H1 (cell line): ENCODE data around the gene FSD1L. TPM values are rescaled to one million over a fixed set of nuclear protein-coding genes. Genes with fewer than 3 reads are reported as not detected.

Experiments
- CTCF ChIA-PET: fragments of 300-600 bp; sonication (Branson Sonifier 250); formaldehyde crosslinking; loops from one replicate; lab custom pipeline; 2021; ENCODE audit not compliant: partially characterized antibody; lab: Charles Lee
- POLR2A ChIA-PET: fragments of 300-600 bp; sonication (Branson Sonifier 250); formaldehyde crosslinking; loops from one replicate; lab custom pipeline; 2021; ENCODE audit warnings: inconsistent platforms; ENCODE audit not compliant: partially characterized antibody; lab: Charles Lee
- DNase-seq, 2 experiments: peaks; one replicate each; pipeline versions ENCODE4 v3.0.0 to v3.0.0-alpha.2; 2010 to 2022; ENCODE audit warnings: low spot score in 2 of 2, low read depth in 1 of 2, mixed read lengths in 1 of 2
- FAIRE-seq: peaks from 2 replicates; lab custom pipeline; 2011; peaks lifted over from hg19 to GRCh38; lab: Jason Lieb, UNC
- H2AFZ ChIP-seq: 2 replicates; pipeline ENCODE4 v1.8.1; 2012; ENCODE audit warnings: low read length, inconsistent platforms
- H2AK5ac ChIP-seq: 2 replicates; pipeline ENCODE4 v1.6.1; 2013; ENCODE audit warnings: low read depth, low read length
- H2BK120ac ChIP-seq: replicated peaks from 2 replicates; pipeline ENCODE3; 2013; ENCODE audit warnings: low read depth, low read length, inconsistent platforms
- H2BK12ac ChIP-seq: 2 replicates; pipeline ENCODE4 v1.6.1; 2013; ENCODE audit warnings: low read depth, low read length
- H2BK15ac ChIP-seq: 2 replicates; pipeline ENCODE4 v1.6.1; 2013; ENCODE audit warnings: low read length
- H2BK20ac ChIP-seq: 2 replicates; pipeline ENCODE4 v1.6.1; 2013; ENCODE audit warnings: low read length
- H2BK5ac ChIP-seq: 2 replicates; pipeline ENCODE4 v1.6.1; 2013; ENCODE audit warnings: low read depth, low read length
- H3K14ac ChIP-seq: 2 replicates; pipeline ENCODE4 v1.6.1; 2013; ENCODE audit warnings: inconsistent platforms; ENCODE audit not compliant: insufficient read length
- H3K18ac ChIP-seq: 2 replicates; pipeline ENCODE4 v1.6.1; 2013; ENCODE audit warnings: low read length; ENCODE audit errors: extremely low read depth
- H3K23ac ChIP-seq: 2 replicates; pipeline ENCODE4 v1.6.1; 2013; ENCODE audit warnings: inconsistent platforms; ENCODE audit not compliant: insufficient read length
- H3K23me2 ChIP-seq: 2 replicates; pipeline ENCODE4 v1.6.1; 2013; ENCODE audit warnings: low read depth, low read length
- H3K27ac ChIP-seq: 2 replicates; pipeline ENCODE4 v1.6.1; 2011; ENCODE audit warnings: low read depth, low read length, inconsistent platforms
- H3K27me3 ChIP-seq, 4 experiments: replicated peaks in 1 of 4; 1 replicate in 1 of 4; 2 replicates in 3 of 4; pipeline versions ENCODE4 v1.6.1 to v1.8.1; 2011 to 2013; ENCODE audit warnings: low read length in 3 of 4, mild to moderate bottlenecking in 3 of 4, inconsistent platforms in 2 of 4, mixed read lengths in 2 of 4, moderate library complexity in 1 of 4; ENCODE audit not compliant: control insufficient read depth in 3 of 4, insufficient read depth in 3 of 4; ENCODE audit errors: extremely low read depth in 1 of 4
- H3K36me3 ChIP-seq, 4 experiments: 2 replicates each; pipeline versions ENCODE4 v1.6.1 to v1.8.1; 2011 to 2013; ENCODE audit warnings: mild to moderate bottlenecking in 4 of 4, low read length in 3 of 4, moderate library complexity in 2 of 4, control low read depth in 1 of 4, inconsistent platforms in 1 of 4; ENCODE audit not compliant: insufficient read depth in 4 of 4, control insufficient read depth in 2 of 4
- H3K4ac ChIP-seq: replicated peaks from 2 replicates; pipeline ENCODE3; 2013; ENCODE audit warnings: low read length, low read depth, mixed read lengths, inconsistent platforms; ENCODE audit not compliant: insufficient read length
- H3K4me1 ChIP-seq, 4 experiments: replicated peaks in 1 of 4; 1 replicate in 1 of 4; 2 replicates in 3 of 4; pipeline versions ENCODE4 v1.6.1 to v1.8.1; 2011 to 2013; ENCODE audit warnings: low read length in 3 of 4, inconsistent platforms in 2 of 4, mixed read lengths in 1 of 4; ENCODE audit not compliant: insufficient read depth in 4 of 4, control insufficient read depth in 3 of 4
- H3K4me2 ChIP-seq, 2 experiments: 2 replicates each; pipeline versions ENCODE4 v1.6.1 to v1.8.1; 2011 to 2013; ENCODE audit warnings: low read depth in 2 of 2, low read length in 2 of 2, control low read depth in 1 of 2, inconsistent platforms in 1 of 2, mild to moderate bottlenecking in 1 of 2; ENCODE audit not compliant: insufficient read depth in 1 of 2
- H3K4me3 ChIP-seq, 4 experiments: fragments of 200-600, 300-600 bp in 1 of 4; sonication (generic), shearing (Covaris generic), sonication (Bioruptor Twin) in 1 of 4; 2 replicates each; pipeline versions ENCODE4 v1.5.1 to v1.8.1; 2011 to 2016; ENCODE audit warnings: low read length in 4 of 4, low read depth in 3 of 4, control low read depth in 2 of 4, inconsistent platforms in 2 of 4, mild to moderate bottlenecking in 2 of 4, mixed read lengths in 1 of 4, moderate library complexity in 1 of 4; ENCODE audit not compliant: insufficient read depth in 2 of 4; ENCODE audit errors: extremely low read depth in 1 of 4
- H3K56ac ChIP-seq: replicated peaks from 2 replicates; pipeline ENCODE3; 2013; ENCODE audit warnings: low read depth, mild to moderate bottlenecking, mixed read lengths, low read length, inconsistent platforms; ENCODE audit not compliant: insufficient read length
- H3K79me1 ChIP-seq: 2 replicates; pipeline ENCODE4 v1.6.1; 2013; ENCODE audit warnings: low read depth, low read length, control low read depth
- H3K79me2 ChIP-seq, 2 experiments: 2 replicates each; pipeline versions ENCODE4 v1.6.1 to v1.8.1; 2012 to 2013; ENCODE audit warnings: low read length in 2 of 2, mild to moderate bottlenecking in 2 of 2, inconsistent platforms in 1 of 2; ENCODE audit not compliant: insufficient read depth in 2 of 2, control insufficient read depth in 1 of 2
- H3K9ac ChIP-seq, 4 experiments: replicated peaks in 1 of 4; 1 replicate in 1 of 4; 2 replicates in 3 of 4; pipeline versions ENCODE4 v1.6.1 to v1.8.1; 2011 to 2013; ENCODE audit warnings: low read depth in 3 of 4, low read length in 3 of 4, control low read depth in 2 of 4, mild to moderate bottlenecking in 2 of 4, moderate library complexity in 2 of 4, inconsistent platforms in 1 of 4; ENCODE audit errors: extremely low read depth in 1 of 4
- H3K9me3 ChIP-seq, 2 experiments: 2 replicates each; pipeline versions ENCODE4 v1.6.1 to v1.8.1; 2012 to 2013; ENCODE audit warnings: mild to moderate bottlenecking in 2 of 2, moderate library complexity in 2 of 2, control low read depth in 1 of 2, inconsistent platforms in 1 of 2, low read depth in 1 of 2, low read length in 1 of 2, mixed read lengths in 1 of 2; ENCODE audit not compliant: insufficient read depth in 2 of 2
- H4K20me1 ChIP-seq, 2 experiments: replicated peaks in 1 of 2; 2 replicates each; pipeline versions ENCODE3 to v1.8.1; 2011 to 2013; ENCODE audit warnings: inconsistent platforms in 2 of 2, low read length in 2 of 2, mild to moderate bottlenecking in 1 of 2; ENCODE audit not compliant: insufficient read depth in 2 of 2, control insufficient read depth in 1 of 2
- H4K5ac ChIP-seq: 2 replicates; pipeline ENCODE4 v1.6.1; 2013; ENCODE audit warnings: low read length, low read depth, mixed read lengths, inconsistent platforms; ENCODE audit not compliant: insufficient read length
- H4K8ac ChIP-seq: 2 replicates; pipeline ENCODE4 v1.8.0; 2013; ENCODE audit warnings: mild to moderate bottlenecking, moderate library complexity, low read length, inconsistent platforms; ENCODE audit not compliant: insufficient read depth; ENCODE audit errors: extremely low read depth
- H4K91ac ChIP-seq: replicated peaks from 2 replicates; pipeline ENCODE3; 2013; ENCODE audit warnings: low read length, mixed read lengths, inconsistent platforms; ENCODE audit not compliant: insufficient read length
- CTCF ChIP-seq, 3 experiments: IDR thresholded peaks; 1 replicate in 2 of 3; 2 replicates in 1 of 3; pipeline versions ENCODE4 v1.5.1 to v1.6.1; 2011; ENCODE audit warnings: low read length in 3 of 3, mild to moderate bottlenecking in 3 of 3, inconsistent platforms in 2 of 3, low read depth in 1 of 3, moderate library complexity in 1 of 3; ENCODE audit not compliant: insufficient read depth in 1 of 3; ENCODE audit errors: control extremely low read depth in 1 of 3
- SUZ12 ChIP-seq: fragments of 200-600 bp; sonication (generic); IDR thresholded peaks from 2 replicates; pipeline ENCODE4 v1.6.1; 2012; ENCODE audit warnings: mild to moderate bottlenecking, inconsistent platforms, low read length, moderate library complexity, mixed read lengths
- TAF1 ChIP-seq: IDR thresholded peaks from 2 replicates; pipeline ENCODE4 v1.6.1; 2011; ENCODE audit warnings: mild to moderate bottlenecking, low read depth, low read length
- WGBS, 2 experiments: shearing (Covaris generic) in 1 of 2; methylation state at CpG; one replicate each; pipeline versions ENCODE4 v1.1.6 to v1.1.7; 2013 to 2015; ENCODE audit warnings: low lambda C conversion rate in 2 of 2, mixed read lengths in 2 of 2, inconsistent platforms in 1 of 2, low coverage in 1 of 2, missing lambda C conversion rate in 1 of 2; ENCODE audit not compliant: insufficient replicate concordance in 2 of 2, insufficient coverage in 1 of 2, insufficient read length in 1 of 2; ENCODE audit errors: extremely low coverage in 1 of 2, missing lambda C conversion rate in 1 of 2; 5-methylcytosine and 5-hydroxymethylcytosine counted together
- polyA plus RNA-seq, 7 experiments: library from polyadenylated mRNA; depleted of rRNA in 3 of 7; stranded (reverse) in 5 of 7; unstranded in 2 of 7; fragments of >200 nt in 5 of 7; fragments of 200-250 nt in 2 of 7; gene quantifications; 1 replicate in 5 of 7; 2 replicates in 1 of 7; 4 replicates in 1 of 7; pipeline versions ENCODE4 v1.2.1 to v1.2.3, GENCODE V29; 2011 to 2013; ENCODE audit warnings: missing spikeins in 2 of 7, mixed read lengths in 2 of 7
- total RNA-seq: library from RNA; stranded (reverse); fragmentation: NEBNext Ultra II Directional; extraction: Animal tissue kit (Norgen Biotek cat#: 25700); gene quantifications from 2 replicates; pipeline ENCODE4 v1.2.1, GENCODE V29; 2021

FSD1L gene
- total and polyA plus RNA-seq, 2 of the 8 experiments (the other 6 are each of a cell fraction or from before 2014, with no cell fraction given): 0.91 to 4.8 TPM

GRCh38 chr9:105406369-105406768 is 41.5 kb upstream of the FSD1L start:
- H3K79me2 ChIP-seq: no peaks in the 10 kb centered on the region
- no peak overlapping the region for H3K23ac ChIP-seq
- no peak overlapping the region for H2BK5ac ChIP-seq
- H3K4me3 ChIP-seq: no peak overlapping the region
- H3K36me3 ChIP-seq: no peaks in the 10 kb centered on the region
- H3K56ac ChIP-seq: no peak overlapping the region
- no peak overlapping the region for H2BK15ac ChIP-seq
- H3K4me1 ChIP-seq: peaks cover 7 to 28% (median 22%) of the 10 kb centered on the region in 4 experiments; a peak in 6 of 7 replicates
- H4K20me1 ChIP-seq: no peaks in the 10 kb centered on the region
- H3K9me3 ChIP-seq: peaks cover 0 to 1% of the 10 kb centered on the region in 2 experiments; a peak in 1 of 4 replicates
- H3K23me2 ChIP-seq: peaks cover 2% of the 10 kb centered on the region
- no peak overlapping the region for H3K27ac ChIP-seq
- no peaks in the 10 kb centered on the region for H3K79me1 ChIP-seq
- no peak overlapping the region for H2BK12ac ChIP-seq
- no peak overlapping the region for H3K9ac ChIP-seq
- no peak overlapping the region for H2AFZ ChIP-seq
- WGBS, 2 experiments: 66% methylated on average over 6 of the region's 6 CpGs; no CpG with 5 or more reads in 1 of the 2 experiments
- H3K4me2 ChIP-seq: no peak overlapping the region
- CTCF ChIA-PET: interaction anchor here (1.0 to 1.3 kb wide), 2 partner anchors 9 to 16 kb away, joined by 3 to 4 read pairs; no protein-coding TSS in a partner anchor
- no peak overlapping the region for H4K91ac ChIP-seq
- no peak overlapping the region for H2BK20ac ChIP-seq
- no peak for DNase-seq
- FAIRE-seq: no peak
- H3K27me3 ChIP-seq: no peaks in the 10 kb centered on the region
- TF ChIP-seq CTCF (IDR thresholded peaks at IDR 0.05; ENCODE audit: control extremely low read depth in 1 of 3, insufficient read depth in 1 of 3, low read depth in 1 of 3, low read length in 3 of 3) (no peak), TAF1 (no peak), SUZ12 (no peak)
- no peak overlapping the region for H2AK5ac ChIP-seq
- no peak overlapping the region for H4K8ac ChIP-seq
- no peak overlapping the region for H3K18ac ChIP-seq
- H4K5ac ChIP-seq: no peak overlapping the region
- no peak overlapping the region for H2BK120ac ChIP-seq
- H3K4ac ChIP-seq: no peak overlapping the region
- POLR2A ChIA-PET: no interaction called here
- H3K14ac ChIP-seq: no peak overlapping the region
